ENCODE data around the gene ATP6V1B1. TPM values are rescaled to one million over a fixed set of nuclear protein-coding genes. Genes with fewer than 3 reads are reported as not detected.

The ATP6V1B1 gene
- total RNA-seq, 2 experiments from 2014 or later, result not detected

DNA sequence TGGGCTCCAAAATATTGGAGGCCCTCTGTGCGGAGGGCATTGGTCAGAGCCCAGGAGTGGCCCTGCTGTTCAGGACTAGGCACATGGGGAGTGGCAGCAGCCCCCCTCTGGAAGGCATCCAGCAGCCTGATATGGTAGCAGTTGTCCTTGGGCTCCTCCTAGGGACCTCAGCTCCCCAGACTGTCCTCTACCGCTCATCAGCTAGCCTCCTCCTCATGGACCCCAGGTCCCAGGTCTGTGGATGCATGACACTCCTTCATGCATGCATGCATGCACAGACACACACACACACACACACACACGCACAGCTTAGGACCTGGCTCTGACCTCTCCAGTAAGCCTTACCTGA is 15.4 kb upstream of the ATP6V1B1 start:
- Mint-ChIP-seq H3K27ac (no peak overlapping the region), H3K4me1 (ENCODE audit: low read depth) (no peaks in the 10 kb centered on the region), H3K4me3 (no peak overlapping the region), H3K27me3 (peaks cover 41% of the 10 kb centered on the region), H3K9me3 (no peaks in the 10 kb centered on the region), H3K36me3 (ENCODE audit: low read depth) (no peaks in the 10 kb centered on the region)
- ChIA-PET POLR2A (no interaction called here), CTCF (interaction anchor here (0.7 to 1.3 kb wide), 3 partner anchors 26 to 49 kb away, joined by 3 to 6 read pairs (median 3); no protein-coding TSS in a partner anchor)
- Histone ChIP-seq H3K4me3 (ENCODE audit: low read length) (no peak overlapping the region), H3K27ac (ENCODE audit: low read depth in 1 of 2, low read length in 2 of 2) (no peak overlapping the region), H3K9me3 (ENCODE audit: control insufficient read depth in 1 of 2, insufficient read depth in 1 of 2, low read length in 2 of 2) (peaks cover 0 to 4% of the 10 kb centered on the region in 2 experiments), H3K4me1 (ENCODE audit: insufficient read depth, low read length) (peaks cover 3% of the 10 kb centered on the region), H3K27me3 (ENCODE audit: control insufficient read depth in 1 of 2, insufficient read depth in 2 of 2, low read length in 2 of 2) (peaks cover 2 to 9% of the 10 kb centered on the region in 2 experiments), H3K36me3 (ENCODE audit: insufficient read depth, low read length) (no peaks in the 10 kb centered on the region)
- DNase-seq, result peak in 1 of 14 experiments; percentile 0
- no peak for ATAC-seq (ENCODE audit: poor library complexity)
- no peak for TF ChIP-seq CTCF (IDR thresholded peaks at IDR 0.05)
- intact Hi-C loops (cut with DNase I, micrococcal nuclease), result loop anchor here (2.0 to 5.0 kb wide), 3 partner anchors 48 to 130 kb away; partner anchors contain the start of gene FIGLA (in 1 of the 2)

- DNase-seq, result peak in 1 of 14 experiments; percentile 2
- ChIA-PET CTCF (interaction anchor here (1.0 to 1.2 kb wide), 2 partner anchors 28 to 44 kb away, joined by 3 read pairs; no protein-coding TSS in a partner anchor), POLR2A (no interaction called here)
Measured at GRCh38 chr2:70921031-70921430, 14.7 kb upstream of the ATP6V1B1 start.

DNA sequence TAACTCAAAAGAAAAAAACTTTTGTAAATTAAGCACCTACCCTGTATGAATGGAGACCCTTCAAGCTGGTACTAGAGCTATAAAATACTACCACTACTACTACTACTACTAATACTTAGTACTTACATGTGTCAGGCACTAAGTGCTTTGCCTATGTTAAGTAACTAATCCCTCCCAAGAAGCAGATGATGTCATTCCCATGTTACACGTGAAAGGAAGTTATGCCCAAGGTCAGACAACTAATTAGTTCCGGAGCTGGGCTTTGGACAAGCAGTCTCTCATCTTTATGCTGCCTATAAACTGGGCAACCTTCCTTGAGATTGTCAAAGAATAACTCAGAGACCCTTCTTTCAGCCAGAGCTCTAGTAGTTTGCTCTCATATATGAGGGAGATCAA is 13.9 kb upstream of the ATP6V1B1 start:
- intact Hi-C loops (cut with DNase I, micrococcal nuclease), result loop anchor here (2.0 to 5.0 kb wide), 3 partner anchors 50 to 131 kb away; partner anchors contain the start of gene FIGLA (in 1 of the 2)
- ChIA-PET POLR2A (no interaction called here), CTCF (interaction anchor here (1.0 kb wide), 1 partner anchor 27 kb away, joined by 3 read pairs; no protein-coding TSS in a partner anchor)
- Histone ChIP-seq H3K4me3 (ENCODE audit: low read length) (no peak overlapping the region), H3K27ac (ENCODE audit: low read depth in 1 of 2, low read length in 2 of 2) (no peak overlapping the region), H3K36me3 (ENCODE audit: insufficient read depth, low read length) (no peaks in the 10 kb centered on the region), H3K4me1 (ENCODE audit: insufficient read depth, low read length) (peaks cover 3% of the 10 kb centered on the region), H3K27me3 (ENCODE audit: control insufficient read depth in 1 of 2, insufficient read depth in 2 of 2, low read length in 2 of 2) (peaks cover 2 to 9% of the 10 kb centered on the region in 2 experiments), H3K9me3 (ENCODE audit: control insufficient read depth in 1 of 2, insufficient read depth in 1 of 2, low read length in 2 of 2) (peaks cover 0 to 4% of the 10 kb centered on the region in 2 experiments)
- Mint-ChIP-seq H3K27me3 (peaks cover 31% of the 10 kb centered on the region), H3K4me3 (no peak overlapping the region), H3K27ac (no peak overlapping the region), H3K9me3 (no peaks in the 10 kb centered on the region), H3K4me1 (ENCODE audit: low read depth) (no peaks in the 10 kb centered on the region), H3K36me3 (ENCODE audit: low read depth) (no peaks in the 10 kb centered on the region)
- TF ChIP-seq CTCF (IDR thresholded peaks at IDR 0.05), result no peak
- ATAC-seq (ENCODE audit: poor library complexity) (no peak), DNase-seq (no peak)

More at GRCh38 chr2:70921031-70921430, 14.7 kb upstream of the ATP6V1B1 start:
- H3K4me1 ChIP-seq (ENCODE audit: insufficient read depth, low read length), result peaks cover 3% of the 10 kb centered on the region
- peaks cover 0 to 4% of the 10 kb centered on the region in 2 experiments for H3K9me3 ChIP-seq (ENCODE audit: control insufficient read depth in 1 of 2, insufficient read depth in 1 of 2, low read length in 2 of 2)
- H3K27ac ChIP-seq (ENCODE audit: low read depth in 1 of 2, low read length in 2 of 2), result no peak overlapping the region
- no peak overlapping the region for H3K27ac Mint-ChIP-seq
- no peak overlapping the region for H3K4me3 Mint-ChIP-seq
- no peaks in the 10 kb centered on the region for H3K9me3 Mint-ChIP-seq
- intact Hi-C loops (cut with DNase I, micrococcal nuclease), result loop anchor here (2.0 to 5.0 kb wide), 3 partner anchors 49 to 130 kb away; partner anchors contain the start of gene FIGLA (in 1 of the 2)
- H3K27me3 Mint-ChIP-seq, result peaks cover 38% of the 10 kb centered on the region
- H3K36me3 ChIP-seq (ENCODE audit: insufficient read depth, low read length), result no peaks in the 10 kb centered on the region
- no peak overlapping the region for H3K4me3 ChIP-seq (ENCODE audit: low read length)
- no peaks in the 10 kb centered on the region for H3K36me3 Mint-ChIP-seq (ENCODE audit: low read depth)
- no peak for TF ChIP-seq CTCF (IDR thresholded peaks at IDR 0.05)
- no peak for ATAC-seq (ENCODE audit: poor library complexity)
- peaks cover 2 to 9% of the 10 kb centered on the region in 2 experiments for H3K27me3 ChIP-seq (ENCODE audit: control insufficient read depth in 1 of 2, insufficient read depth in 2 of 2, low read length in 2 of 2)
- H3K4me1 Mint-ChIP-seq (ENCODE audit: low read depth), result no peaks in the 10 kb centered on the region

Data from CD4-positive, alpha-beta T cell (primary cell).